Endodermal cell (in vitro differentiated cells): ENCODE results near the gene CSH2. TPM values are rescaled to one million over a fixed set of nuclear protein-coding genes. Genes with fewer than 3 reads are reported as not detected.

ENCODE experiments used
- DNase-seq: peaks from one replicate; pipeline ENCODE4 v3.0.0-alpha.2; 2017
- H3K27ac ChIP-seq: 2 replicates; pipeline ENCODE4 v1.5.1; 2013; ENCODE audit warnings: mild to moderate bottlenecking, low read depth, low read length, moderate library complexity
- H3K27me3 ChIP-seq: 2 replicates; pipeline ENCODE4 v1.6.1; 2013; ENCODE audit warnings: mild to moderate bottlenecking, low read length, moderate library complexity; ENCODE audit not compliant: insufficient read depth, control insufficient read depth, poor library complexity, severe bottlenecking
- H3K36me3 ChIP-seq: 2 replicates; pipeline ENCODE4 v1.7.0; 2013; ENCODE audit warnings: mild to moderate bottlenecking, low read length, moderate library complexity; ENCODE audit not compliant: control insufficient read depth, insufficient read depth
- H3K4me1 ChIP-seq: one replicate; pipeline ENCODE4 v1.7.0; 2013; ENCODE audit warnings: low read length; ENCODE audit not compliant: control insufficient read depth, insufficient read depth
- H3K4me3 ChIP-seq: 2 replicates; pipeline ENCODE4 v1.5.1; 2013; ENCODE audit warnings: mild to moderate bottlenecking, low read length, moderate library complexity
- H3K9ac ChIP-seq: 2 replicates; pipeline ENCODE4 v1.6.1; 2013; ENCODE audit warnings: mild to moderate bottlenecking, low read length, moderate library complexity; ENCODE audit not compliant: poor library complexity, severe bottlenecking; ENCODE audit errors: extremely low read depth
- H3K9me3 ChIP-seq: 2 replicates; pipeline ENCODE4 v1.6.1; 2013; ENCODE audit warnings: mild to moderate bottlenecking, low read length, moderate library complexity; ENCODE audit not compliant: control insufficient read depth
- H3K27ac Mint-ChIP-seq: 2 replicates; pipeline ENCODE4 v1.8.0; 2020; ENCODE audit warnings: mixed read lengths
- H3K27me3 Mint-ChIP-seq: 2 replicates; pipeline ENCODE4 v1.8.0; 2021; ENCODE audit warnings: mild to moderate bottlenecking, mixed read lengths; ENCODE audit not compliant: insufficient read depth
- H3K36me3 Mint-ChIP-seq: 2 replicates; pipeline ENCODE4 v1.8.0; 2020; ENCODE audit warnings: low read depth, mixed read lengths
- H3K4me1 Mint-ChIP-seq: 2 replicates; pipeline ENCODE4 v1.8.0; 2020; ENCODE audit warnings: mixed read lengths
- H3K4me3 Mint-ChIP-seq: 2 replicates; pipeline ENCODE4 v1.8.0; 2020; ENCODE audit warnings: mild to moderate bottlenecking, moderate library complexity, mixed read lengths
- H3K9me3 Mint-ChIP-seq: 2 replicates; pipeline ENCODE4 v1.8.0; 2020; ENCODE audit warnings: mild to moderate bottlenecking, mixed read lengths
- WGBS, 2 experiments: methylation state at CpG; one replicate each; pipeline versions ENCODE4 v1.1.5 to v1.1.7; 2013; ENCODE audit warnings: missing lambda C conversion rate in 2 of 2, mixed read lengths in 1 of 2; ENCODE audit not compliant: insufficient coverage in 1 of 2, insufficient read length in 1 of 2; 5-methylcytosine and 5-hydroxymethylcytosine counted together
- total RNA-seq, 2 donors: library from RNA; stranded (reverse); fragmentation: NEBNext Ultra II Directional in 1 of 2; extraction: Animal tissue kit (Norgen Biotek cat#: 25700) in 1 of 2; gene quantifications; 2 replicates in 1 of 2; 3 replicates in 1 of 2; pipeline ENCODE4 v1.2.1, GENCODE V29; 2021
- TF ChIP-seq, protein P1 (sequence below): fragments of 200-600 bp; sonication (generic); conservative IDR thresholded peaks from 2 replicates; pipeline ENCODE4 v1.5.0; 2021; ENCODE audit warnings: antibody characterized with exemption, mild to moderate bottlenecking

CSH2 gene
- total RNA-seq, 2 donors from 2014 or later, result 0.57 TPM; not detected in 1

GRCh38 chr17:63854709-63855108 is 18.8 kb downstream of the CSH2 start:
- Mint-ChIP-seq H3K4me1 (no peaks in the 10 kb centered on the region), H3K4me3 (no peak overlapping the region), H3K27ac (no peak overlapping the region), H3K36me3 (no peaks in the 10 kb centered on the region), H3K27me3 (peaks cover 41% of the 10 kb centered on the region), H3K9me3 (peaks cover under 1% of the 10 kb centered on the region)
- Histone ChIP-seq H3K36me3 (no peaks in the 10 kb centered on the region), H3K9ac (no peak overlapping the region), H3K27ac (no peak overlapping the region), H3K27me3 (peaks cover 31% of the 10 kb centered on the region), H3K4me3 (no peak overlapping the region), H3K9me3 (no peaks in the 10 kb centered on the region), H3K4me1 (no peaks in the 10 kb centered on the region)
- TF ChIP-seq, protein P1, sequence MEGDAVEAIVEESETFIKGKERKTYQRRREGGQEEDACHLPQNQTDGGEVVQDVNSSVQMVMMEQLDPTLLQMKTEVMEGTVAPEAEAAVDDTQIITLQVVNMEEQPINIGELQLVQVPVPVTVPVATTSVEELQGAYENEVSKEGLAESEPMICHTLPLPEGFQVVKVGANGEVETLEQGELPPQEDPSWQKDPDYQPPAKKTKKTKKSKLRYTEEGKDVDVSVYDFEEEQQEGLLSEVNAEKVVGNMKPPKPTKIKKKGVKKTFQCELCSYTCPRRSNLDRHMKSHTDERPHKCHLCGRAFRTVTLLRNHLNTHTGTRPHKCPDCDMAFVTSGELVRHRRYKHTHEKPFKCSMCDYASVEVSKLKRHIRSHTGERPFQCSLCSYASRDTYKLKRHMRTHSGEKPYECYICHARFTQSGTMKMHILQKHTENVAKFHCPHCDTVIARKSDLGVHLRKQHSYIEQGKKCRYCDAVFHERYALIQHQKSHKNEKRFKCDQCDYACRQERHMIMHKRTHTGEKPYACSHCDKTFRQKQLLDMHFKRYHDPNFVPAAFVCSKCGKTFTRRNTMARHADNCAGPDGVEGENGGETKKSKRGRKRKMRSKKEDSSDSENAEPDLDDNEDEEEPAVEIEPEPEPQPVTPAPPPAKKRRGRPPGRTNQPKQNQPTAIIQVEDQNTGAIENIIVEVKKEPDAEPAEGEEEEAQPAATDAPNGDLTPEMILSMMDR, result no peak
- WGBS, 2 experiments, result 93 to 100% methylated on average over 2 to 5 of the region's 5 CpGs
- DNase-seq, result no peak

DNA sequence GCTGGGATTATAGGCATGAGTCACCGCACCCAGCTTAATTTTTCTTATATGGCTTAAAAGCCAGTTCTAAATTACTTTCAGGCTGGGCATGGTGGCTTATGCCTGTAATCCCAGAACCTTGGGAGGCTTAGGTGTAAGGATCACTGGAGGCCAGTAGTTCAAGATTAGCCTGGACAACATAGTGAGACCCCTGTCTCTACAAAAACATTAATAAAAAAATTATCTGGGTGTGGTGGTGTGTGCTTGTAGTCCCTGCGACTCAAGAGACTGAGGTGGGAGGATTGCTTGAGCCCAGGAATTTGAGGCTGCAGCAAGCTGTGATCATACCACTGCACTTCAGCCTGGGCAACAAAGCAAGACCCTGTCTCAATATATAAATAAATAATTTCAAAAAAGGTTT is 20.2 kb downstream of the CSH2 start:
- Mint-ChIP-seq H3K36me3 (no peaks in the 10 kb centered on the region), H3K27ac (no peak overlapping the region), H3K9me3 (peaks cover 13% of the 10 kb centered on the region), H3K4me3 (no peak overlapping the region), H3K27me3 (peaks cover 49% of the 10 kb centered on the region), H3K4me1 (no peaks in the 10 kb centered on the region)
- TF ChIP-seq, protein P1, result no peak
- Histone ChIP-seq H3K27ac (no peak overlapping the region), H3K4me3 (no peak overlapping the region), H3K27me3 (peaks cover 24% of the 10 kb centered on the region), H3K4me1 (no peaks in the 10 kb centered on the region), H3K9me3 (no peaks in the 10 kb centered on the region), H3K36me3 (no peaks in the 10 kb centered on the region), H3K9ac (no peak overlapping the region)
- 92 to 100% methylated on average over 1 of the region's 2 CpGs for WGBS, 2 experiments
- no peak for DNase-seq

GRCh38 chr17:63850401-63850800 is 23.1 kb downstream of the CSH2 start:
- WGBS, 2 experiments, result 91 to 94% methylated on average over 2 to 9 of the region's 9 CpGs
- Mint-ChIP-seq H3K27me3 (peaks cover 71% of the 10 kb centered on the region), H3K4me3 (no peak overlapping the region), H3K36me3 (no peaks in the 10 kb centered on the region), H3K27ac (no peak overlapping the region), H3K9me3 (peaks cover 20% of the 10 kb centered on the region), H3K4me1 (no peaks in the 10 kb centered on the region)
- TF ChIP-seq, protein P1, result no peak
- Histone ChIP-seq H3K9me3 (no peaks in the 10 kb centered on the region), H3K4me3 (no peak overlapping the region), H3K36me3 (no peaks in the 10 kb centered on the region), H3K27ac (no peak overlapping the region), H3K9ac (no peak overlapping the region), H3K27me3 (peaks cover 21% of the 10 kb centered on the region), H3K4me1 (no peaks in the 10 kb centered on the region)
- DNase-seq, result no peak
